PC-9 (cell line): ENCODE measurements around the gene WNT9A. TPM values are rescaled to one million over a fixed set of nuclear protein-coding genes. Genes with fewer than 3 reads are reported as not detected.

ENCODE experiments used
- BruUV-seq: library from RNA; stranded (reverse); fragments of 400-500 nt; replicated peaks from 2 replicates; lab custom pipeline; 2021; lab: Mats Ljungman, UMichigan
- CTCF ChIA-PET: fragments of 300-600 bp; sonication (Branson Sonifier 250); formaldehyde crosslinking; loops from one replicate; lab custom pipeline; 2022; ENCODE audit warnings: antibody characterized with exemption; lab: Charles Lee
- POLR2A ChIA-PET: fragments of 300-600 bp; sonication (Branson Sonifier 250); formaldehyde crosslinking; loops from one replicate; lab custom pipeline; 2022; ENCODE audit warnings: antibody characterized with exemption; ENCODE audit not compliant: unreplicated experiment; lab: Charles Lee
- DNase-seq, 2 experiments: peaks; one replicate each; pipeline versions ENCODE4 v3.0.0 to v3.0.0-alpha.2; 2015 to 2022; ENCODE audit warnings: mixed read lengths in 1 of 2
- H2AFZ ChIP-seq: fragments of 200-600 bp; sonication (generic); 2 replicates; pipeline ENCODE4 v1.8.1; 2017; ENCODE audit warnings: antibody characterized with exemption
- H3F3A ChIP-seq: fragments of 200-600 bp; sonication (generic); 2 replicates; pipeline ENCODE4 v1.8.1; 2017; ENCODE audit warnings: antibody characterized with exemption, mild to moderate bottlenecking, low read depth; ENCODE audit not compliant: insufficient read depth
- H3K27ac ChIP-seq: fragments of 200-600 bp; sonication (generic); 2 replicates; pipeline ENCODE4 v1.6.1; 2016; ENCODE audit warnings: mixed run types
- H3K27me3 ChIP-seq: fragments of 200-600 bp; sonication (generic); 2 replicates; pipeline ENCODE4 v1.6.1; 2016; ENCODE audit warnings: low read depth, mixed run types; ENCODE audit not compliant: insufficient read depth
- H3K36me3 ChIP-seq: fragments of 200-600 bp; sonication (generic); 2 replicates; pipeline ENCODE4 v1.6.1; 2016; ENCODE audit warnings: low read depth, mixed run types
- H3K4me1 ChIP-seq: fragments of 200-600 bp; sonication (generic); replicated peaks from 2 replicates; pipeline ENCODE4 v1.6.1; 2016; ENCODE audit warnings: mixed run types; ENCODE audit not compliant: insufficient read depth
- H3K4me2 ChIP-seq: fragments of 200-600 bp; sonication (generic); 2 replicates; pipeline ENCODE4 v1.6.1; 2017; ENCODE audit warnings: mixed run types
- H3K4me3 ChIP-seq: fragments of 200-600 bp; sonication (generic); 2 replicates; pipeline ENCODE4 v1.6.1; 2016; ENCODE audit warnings: mixed run types
- H3K79me2 ChIP-seq: fragments of 200-600 bp; sonication (generic); 2 replicates; pipeline ENCODE4 v1.6.1; 2017; ENCODE audit warnings: low read depth, mixed run types
- H3K9me2 ChIP-seq: fragments of 200-600 bp; sonication (generic); 2 replicates; pipeline ENCODE4 v1.8.1; 2017; ENCODE audit warnings: mild to moderate bottlenecking; ENCODE audit not compliant: insufficient read depth
- H3K9me3 ChIP-seq: fragments of 200-600 bp; sonication (generic); 2 replicates; pipeline ENCODE4 v1.8.1; 2016; ENCODE audit warnings: low read depth; ENCODE audit not compliant: insufficient read depth
- H4K20me1 ChIP-seq: fragments of 200-600 bp; sonication (generic); 2 replicates; pipeline ENCODE4 v1.8.1; 2017; ENCODE audit not compliant: insufficient read depth
- CTCF ChIP-seq: fragments of 200-600 bp; sonication (generic); conservative IDR thresholded peaks from 2 replicates; pipeline ENCODE4 v1.6.1; 2017; ENCODE audit warnings: mixed run types, antibody characterized with exemption, mild to moderate bottlenecking, moderate library complexity
- EZH2 ChIP-seq: fragments of 200-600 bp; sonication (generic); IDR thresholded peaks from 2 replicates; pipeline ENCODE4 v1.8.0; 2017; ENCODE audit warnings: antibody characterized with exemption, low read depth
- intact Hi-C: fragments of 100-400 bp; cut with micrococcal nuclease; formaldehyde crosslinking; loops from one replicate; pipeline ENCODE4 v1.10.0; 2022; ENCODE audit not compliant: unreplicated experiment
- total RNA-seq: library from RNA; stranded (reverse); gene quantifications from 2 replicates; pipeline ENCODE4 v1.2.3, GENCODE V29; 2021

WNT9A gene
- total RNA-seq, 1 experiment from 2014 or later: 42.4 TPM

GRCh38 chr1:227898502-227899140 is 49.1 kb downstream of the WNT9A start:
- Histone ChIP-seq H3K4me2 (no peak overlapping the region), H3K79me2 (no peaks in the 10 kb centered on the region), H2AFZ (no peak overlapping the region), H3F3A (no peaks in the 10 kb centered on the region), H3K9me3 (no peaks in the 10 kb centered on the region), H3K27me3 (no peaks in the 10 kb centered on the region), H3K4me3 (no peak overlapping the region), H3K4me1 (no peaks in the 10 kb centered on the region), H3K9me2 (no peaks in the 10 kb centered on the region), H4K20me1 (no peaks in the 10 kb centered on the region), H3K36me3 (no peaks in the 10 kb centered on the region), H3K27ac (no peak overlapping the region)
- no peak for TF ChIP-seq EZH2
- TF ChIP-seq CTCF: no peak
- no TSS peak for BruUV-seq
- intact Hi-C loops: no loop called here
- no peak for DNase-seq
- ChIA-PET POLR2A (no interaction called here), CTCF (interaction anchor here (0.5 kb wide), 1 partner anchor 63 kb away, joined by 3 read pairs; no protein-coding TSS in a partner anchor)

GRCh38 chr1:227897704-227898438 is 49.9 kb downstream of the WNT9A start:
- Histone ChIP-seq H4K20me1 (no peaks in the 10 kb centered on the region), H3K4me3 (no peak overlapping the region), H3K4me1 (no peaks in the 10 kb centered on the region), H3K79me2 (no peaks in the 10 kb centered on the region), H3K9me2 (no peaks in the 10 kb centered on the region), H3K27ac (no peak overlapping the region), H3F3A (no peaks in the 10 kb centered on the region), H3K36me3 (no peaks in the 10 kb centered on the region), H2AFZ (no peak overlapping the region), H3K4me2 (no peak overlapping the region), H3K9me3 (no peaks in the 10 kb centered on the region), H3K27me3 (no peaks in the 10 kb centered on the region)
- intact Hi-C loops: no loop called here
- ChIA-PET CTCF (no interaction called here), POLR2A (no interaction called here)
- no peak for DNase-seq
- no peak for TF ChIP-seq EZH2
- TF ChIP-seq CTCF: no peak
- no TSS peak for BruUV-seq

DNA sequence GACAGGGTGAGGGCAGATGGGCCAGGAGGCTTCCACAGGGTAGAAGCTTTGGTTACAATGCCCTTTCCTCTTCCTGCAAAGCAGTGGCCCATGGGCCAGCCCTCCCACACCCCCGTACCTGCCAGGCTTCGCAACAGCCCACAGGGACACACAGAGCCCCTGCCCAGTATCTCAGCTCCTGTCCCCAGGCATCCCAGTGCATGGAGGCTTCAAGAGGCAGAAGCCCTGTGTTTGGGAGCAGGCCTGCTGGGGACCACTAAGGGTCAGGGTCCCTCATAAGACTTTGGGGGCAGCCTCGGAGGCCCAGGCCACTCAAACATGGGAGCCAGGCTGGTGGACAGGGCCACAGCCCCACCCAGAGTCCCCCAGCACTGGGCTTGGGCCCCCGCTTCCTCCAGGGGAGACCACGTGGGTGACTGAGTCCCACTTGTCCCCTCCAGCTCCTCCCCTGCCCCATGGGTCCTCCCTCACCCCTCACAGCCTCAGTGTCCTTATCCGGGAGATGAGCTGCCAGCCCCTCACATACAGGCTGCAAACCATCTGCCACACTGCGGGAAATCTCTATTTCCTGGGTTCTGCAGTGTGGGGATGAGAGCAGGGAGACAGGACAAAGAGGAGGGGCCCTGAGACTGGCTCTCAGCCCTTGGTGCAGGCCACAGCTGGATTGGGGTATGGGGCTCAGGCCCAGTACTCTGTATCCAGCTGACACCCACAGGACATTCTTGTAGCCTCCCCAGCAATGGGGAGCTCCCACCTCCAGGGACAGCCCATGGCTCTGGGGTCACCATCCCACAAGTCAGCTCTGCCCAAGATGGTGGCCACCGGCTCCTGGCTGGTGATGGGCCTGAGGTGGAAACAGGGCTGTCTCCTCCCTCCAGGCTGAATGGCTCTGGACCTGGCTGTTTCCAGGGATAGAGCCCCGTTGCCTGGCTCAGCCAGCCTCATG is 50.7 kb downstream of the WNT9A start:
- no TSS peak for BruUV-seq
- H4K20me1 ChIP-seq: no peaks in the 10 kb centered on the region
- no peak overlapping the region for H3K4me2 ChIP-seq
- POLR2A ChIA-PET: interaction anchor here (0.6 to 1.0 kb wide), 2 partner anchors 48 to 133 kb away, joined by 3 to 4 read pairs; no protein-coding TSS in a partner anchor
- H3K27ac ChIP-seq: no peak overlapping the region
- no peaks in the 10 kb centered on the region for H3K27me3 ChIP-seq
- H3F3A ChIP-seq: no peaks in the 10 kb centered on the region
- TF ChIP-seq EZH2 (no peak), CTCF (no peak)
- H3K4me1 ChIP-seq: no peaks in the 10 kb centered on the region
- DNase-seq: no peak
- H2AFZ ChIP-seq: no peak overlapping the region
- H3K36me3 ChIP-seq: no peaks in the 10 kb centered on the region
- no peaks in the 10 kb centered on the region for H3K79me2 ChIP-seq
- CTCF ChIA-PET: interaction anchor here (1.1 kb wide), 1 partner anchor 49 kb away, joined by 5 read pairs; no protein-coding TSS in a partner anchor
- H3K9me2 ChIP-seq: no peaks in the 10 kb centered on the region
- intact Hi-C loops: no loop called here
- H3K4me3 ChIP-seq: no peak overlapping the region
- no peaks in the 10 kb centered on the region for H3K9me3 ChIP-seq
